Activated naive CD8-positive, alpha-beta T cell treated with anti-CD3 and anti-CD28 coated beads, Interleukin-2, amount 50 U/mL, for 24 hours (primary cell): ENCODE data around the gene HTRA3.

ENCODE experiments used
- ATAC-seq: fragments of 150-1000 bp; cut with Tn5 transposase; one replicate; pipeline ENCODE4 v1.10.0; 2021
- DNase-seq: peaks from one replicate; pipeline ENCODE4 v3.0.0; 2021
- H3K27ac Mint-ChIP-seq: one replicate; pipeline ENCODE4 v1.8.0; 2021; ENCODE audit warnings: mild to moderate bottlenecking, mixed read lengths
- H3K27me3 Mint-ChIP-seq: one replicate; pipeline ENCODE4 v1.8.0; 2021; ENCODE audit warnings: mixed read lengths
- H3K36me3 Mint-ChIP-seq: one replicate; pipeline ENCODE4 v1.8.0; 2021; ENCODE audit warnings: low read depth, mixed read lengths
- H3K4me1 Mint-ChIP-seq: one replicate; pipeline ENCODE4 v1.8.0; 2021; ENCODE audit warnings: mixed read lengths
- H3K4me3 Mint-ChIP-seq: one replicate; pipeline ENCODE4 v1.8.0; 2021; ENCODE audit warnings: mild to moderate bottlenecking, moderate library complexity, mixed read lengths
- H3K9me3 Mint-ChIP-seq: one replicate; pipeline ENCODE4 v1.8.0; 2021; ENCODE audit warnings: mixed read lengths

HTRA3 gene

DNA sequence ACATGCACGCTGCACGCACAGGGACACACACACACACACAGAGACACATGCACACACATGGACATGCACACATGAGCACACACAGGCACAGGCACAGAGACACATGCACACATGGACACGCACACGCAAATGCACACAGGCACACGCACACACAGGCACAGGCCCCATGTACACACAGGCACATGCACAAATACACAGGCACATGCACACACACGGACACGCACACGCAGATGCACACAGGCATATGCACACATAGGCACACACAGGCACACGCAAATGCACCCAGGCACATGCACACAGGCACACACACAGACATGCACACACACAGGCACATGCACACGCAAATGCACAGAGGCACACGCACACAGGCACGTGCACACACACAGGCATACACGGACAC lies 30.3 kb upstream of the HTRA3 start:
- H3K4me3 Mint-ChIP-seq: no peak overlapping the region
- DNase-seq (no peak), ATAC-seq (no peak)
- no peaks in the 10 kb centered on the region for H3K36me3 Mint-ChIP-seq
- H3K27ac Mint-ChIP-seq: no peak overlapping the region
- peaks cover 5% of the 10 kb centered on the region for H3K4me1 Mint-ChIP-seq
- H3K27me3 Mint-ChIP-seq: no peaks in the 10 kb centered on the region
- H3K9me3 Mint-ChIP-seq: no peaks in the 10 kb centered on the region

DNA sequence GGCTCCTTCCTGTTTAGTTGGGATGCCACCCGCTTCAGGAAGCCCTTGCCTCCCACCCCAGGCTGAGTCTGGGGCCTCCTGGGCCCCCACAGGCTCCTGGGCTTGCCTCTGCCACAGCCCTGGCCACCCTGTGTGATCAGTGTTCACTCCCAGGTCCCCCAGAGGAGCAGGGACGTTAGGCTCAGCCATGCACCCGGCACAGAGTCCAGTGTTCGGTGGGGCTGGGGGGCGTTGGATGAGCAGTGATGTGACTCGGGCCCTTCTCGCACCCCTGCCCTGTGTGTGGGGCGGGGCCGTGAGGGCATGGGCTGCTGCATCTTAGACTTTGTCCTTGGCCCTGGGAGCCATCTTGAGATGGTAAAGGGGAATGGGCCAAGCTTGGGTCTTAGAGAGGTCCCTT lies 29.9 kb upstream of the HTRA3 start:
- Mint-ChIP-seq H3K27me3 (no peaks in the 10 kb centered on the region), H3K4me3 (no peak overlapping the region), H3K9me3 (no peaks in the 10 kb centered on the region), H3K36me3 (no peaks in the 10 kb centered on the region), H3K4me1 (peaks cover 5% of the 10 kb centered on the region), H3K27ac (no peak overlapping the region)
- DNase-seq (no peak), ATAC-seq (no peak)

DNA sequence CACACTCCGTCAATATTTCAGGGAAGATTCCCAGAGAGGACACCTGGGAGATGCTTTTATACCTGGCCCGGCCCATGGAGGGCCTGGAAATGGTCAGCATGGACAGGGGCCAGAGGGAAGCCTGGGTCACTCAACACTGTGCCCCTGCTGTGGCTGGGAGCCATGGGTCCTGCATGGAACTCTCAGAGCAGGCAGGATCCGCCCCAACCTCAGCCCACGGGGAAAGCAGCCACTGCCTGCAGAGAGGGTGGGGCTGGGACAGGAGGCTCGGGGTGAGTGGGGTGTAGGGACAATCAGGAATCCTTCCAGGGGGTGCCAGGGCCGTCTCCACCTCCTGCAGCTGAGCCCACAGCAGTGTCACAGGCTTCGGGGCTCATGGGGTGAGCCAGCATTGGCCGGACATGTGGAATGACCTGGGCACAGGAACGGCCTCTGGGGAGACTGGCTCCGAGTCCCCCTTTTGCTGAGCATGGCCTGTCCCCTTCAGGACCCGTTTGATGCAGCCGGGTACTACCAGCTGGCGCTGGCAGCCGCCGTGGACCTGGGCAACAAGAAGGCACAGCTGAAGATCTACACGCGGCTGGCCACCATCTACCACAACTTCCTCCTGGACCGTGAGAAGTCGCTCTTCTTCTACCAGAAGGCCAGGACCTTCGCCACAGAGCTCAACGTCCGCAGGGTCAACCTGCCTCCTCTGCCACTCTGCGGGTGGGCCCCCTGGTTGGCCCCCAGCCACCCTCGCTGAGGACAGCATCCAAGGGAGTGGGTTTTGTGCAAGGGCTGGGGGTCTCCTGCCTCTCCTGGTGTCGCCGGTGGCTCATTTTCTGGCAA lies 29.1 kb upstream of the HTRA3 start:
- Mint-ChIP-seq H3K4me1 (peaks cover 5% of the 10 kb centered on the region), H3K9me3 (no peaks in the 10 kb centered on the region), H3K27me3 (no peaks in the 10 kb centered on the region), H3K36me3 (no peaks in the 10 kb centered on the region), H3K27ac (no peak overlapping the region), H3K4me3 (no peak overlapping the region)
- no peak for ATAC-seq
- no peak for DNase-seq

DNA sequence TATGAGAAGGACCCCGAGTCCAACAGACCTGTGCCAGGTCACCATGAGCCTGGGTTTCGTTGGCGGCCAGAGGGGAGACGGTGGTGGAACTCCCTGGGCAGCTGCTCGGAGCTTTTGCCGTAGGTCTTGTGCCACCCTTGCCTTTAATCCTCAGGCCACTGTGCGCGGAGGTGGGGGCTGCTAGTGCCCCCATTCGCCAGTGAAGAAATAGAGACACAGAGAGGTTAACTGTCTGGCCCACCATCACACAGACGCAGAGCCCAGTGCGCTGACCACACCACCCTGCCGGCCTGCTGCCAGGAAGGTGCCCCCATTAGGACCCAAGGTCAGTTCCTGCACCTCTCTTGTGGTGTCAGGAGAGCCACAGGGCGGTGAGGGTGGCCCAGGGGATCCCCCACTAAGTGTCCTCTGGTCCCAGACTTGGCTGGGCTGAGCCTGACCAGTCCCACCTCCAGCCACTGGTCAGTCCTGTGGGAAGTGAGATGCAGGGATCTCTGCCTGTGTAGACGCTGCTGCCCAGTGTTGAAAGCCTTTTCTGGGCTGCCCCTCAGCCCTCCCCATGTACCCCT lies 28.3 kb upstream of the HTRA3 start:
- Mint-ChIP-seq H3K27me3 (no peaks in the 10 kb centered on the region), H3K9me3 (no peaks in the 10 kb centered on the region), H3K36me3 (no peaks in the 10 kb centered on the region), H3K4me1 (peaks cover 5% of the 10 kb centered on the region), H3K4me3 (no peak overlapping the region), H3K27ac (no peak overlapping the region)
- ATAC-seq (no peak), DNase-seq (no peak)

DNA sequence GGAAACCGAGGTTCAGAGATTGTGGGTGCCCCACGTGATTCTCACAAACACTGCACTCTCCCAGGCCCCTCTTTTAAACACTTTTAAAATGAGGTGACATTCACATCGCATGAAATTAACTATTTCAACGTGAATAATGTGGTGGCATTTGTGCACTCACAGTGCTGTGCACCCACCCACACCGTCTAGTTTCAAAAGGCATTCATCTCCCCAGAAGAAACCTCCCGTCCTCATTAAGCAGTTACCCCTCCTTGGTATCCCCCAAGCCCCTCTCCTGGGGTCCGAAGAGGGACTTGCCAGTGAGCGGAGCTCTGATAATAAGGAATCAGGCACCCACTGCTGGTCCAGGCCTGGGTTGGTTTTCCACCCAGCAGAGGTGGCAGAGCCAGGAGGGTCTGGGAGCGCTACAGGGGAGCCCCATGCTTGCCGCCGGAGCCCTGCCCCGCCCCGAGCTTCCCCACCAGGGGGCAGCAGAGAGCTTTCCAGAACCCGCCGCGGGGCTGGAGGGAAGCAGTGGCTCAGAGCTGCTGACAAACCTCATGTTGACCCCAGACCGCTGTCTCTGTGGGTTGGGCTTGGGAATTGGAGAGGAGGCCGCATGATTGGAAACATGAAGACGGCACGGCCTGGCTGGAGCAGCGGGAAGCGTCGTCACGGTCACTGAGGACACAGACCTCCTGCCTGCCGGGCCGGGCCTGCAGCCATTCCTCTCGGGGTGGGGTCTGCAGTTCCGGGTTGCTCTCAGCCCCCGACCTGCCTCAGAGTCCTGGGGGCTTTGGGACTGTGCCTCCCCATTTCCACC lies 27.5 kb upstream of the HTRA3 start:
- Mint-ChIP-seq H3K4me3 (no peak overlapping the region), H3K9me3 (no peaks in the 10 kb centered on the region), H3K36me3 (no peaks in the 10 kb centered on the region), H3K4me1 (peaks cover 5% of the 10 kb centered on the region), H3K27me3 (no peaks in the 10 kb centered on the region), H3K27ac (no peak overlapping the region)
- ATAC-seq: peak; percentile 92
- peak; percentile 92 for DNase-seq

DNA sequence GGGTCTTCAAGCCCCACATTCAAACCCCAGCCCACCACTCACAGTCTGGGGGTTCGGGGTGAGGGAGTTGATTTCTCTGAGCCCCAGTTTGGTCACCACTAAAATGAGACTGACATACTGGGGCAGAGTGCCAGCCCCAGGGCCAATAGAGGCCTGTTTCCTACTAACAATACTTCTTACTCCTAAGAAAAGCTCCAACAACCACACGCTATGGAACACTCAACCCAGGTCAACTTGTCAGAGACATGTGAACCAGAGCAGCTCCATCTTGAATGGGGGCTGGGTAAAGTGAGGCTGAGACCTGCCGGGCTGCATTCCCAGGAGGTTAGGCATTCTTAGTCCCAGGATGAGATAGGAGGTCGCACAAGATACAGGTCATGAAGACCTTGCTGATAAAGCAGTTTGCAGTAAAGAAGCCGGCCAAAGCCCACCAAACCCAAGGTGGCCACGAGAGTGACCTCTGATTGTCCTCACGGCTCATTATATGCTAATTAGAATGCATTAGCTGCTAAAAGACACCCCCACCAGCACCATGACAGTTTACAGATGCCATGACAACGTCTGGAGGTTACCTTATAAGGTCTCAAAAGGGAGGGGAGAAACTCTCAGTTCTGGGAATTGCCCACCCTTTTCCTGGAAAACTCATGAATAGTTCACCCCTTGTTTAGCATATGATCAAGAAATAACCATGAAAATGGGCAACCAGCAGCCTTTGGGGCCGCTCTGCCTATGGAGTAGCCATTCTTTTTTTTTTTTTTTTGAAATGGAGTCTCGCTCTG lies 26.6 kb upstream of the HTRA3 start:
- ATAC-seq (no peak), DNase-seq (no peak)
- Mint-ChIP-seq H3K36me3 (no peaks in the 10 kb centered on the region), H3K4me1 (peaks cover 5% of the 10 kb centered on the region), H3K27me3 (no peaks in the 10 kb centered on the region), H3K27ac (no peak overlapping the region), H3K4me3 (no peak overlapping the region), H3K9me3 (no peaks in the 10 kb centered on the region)

DNA sequence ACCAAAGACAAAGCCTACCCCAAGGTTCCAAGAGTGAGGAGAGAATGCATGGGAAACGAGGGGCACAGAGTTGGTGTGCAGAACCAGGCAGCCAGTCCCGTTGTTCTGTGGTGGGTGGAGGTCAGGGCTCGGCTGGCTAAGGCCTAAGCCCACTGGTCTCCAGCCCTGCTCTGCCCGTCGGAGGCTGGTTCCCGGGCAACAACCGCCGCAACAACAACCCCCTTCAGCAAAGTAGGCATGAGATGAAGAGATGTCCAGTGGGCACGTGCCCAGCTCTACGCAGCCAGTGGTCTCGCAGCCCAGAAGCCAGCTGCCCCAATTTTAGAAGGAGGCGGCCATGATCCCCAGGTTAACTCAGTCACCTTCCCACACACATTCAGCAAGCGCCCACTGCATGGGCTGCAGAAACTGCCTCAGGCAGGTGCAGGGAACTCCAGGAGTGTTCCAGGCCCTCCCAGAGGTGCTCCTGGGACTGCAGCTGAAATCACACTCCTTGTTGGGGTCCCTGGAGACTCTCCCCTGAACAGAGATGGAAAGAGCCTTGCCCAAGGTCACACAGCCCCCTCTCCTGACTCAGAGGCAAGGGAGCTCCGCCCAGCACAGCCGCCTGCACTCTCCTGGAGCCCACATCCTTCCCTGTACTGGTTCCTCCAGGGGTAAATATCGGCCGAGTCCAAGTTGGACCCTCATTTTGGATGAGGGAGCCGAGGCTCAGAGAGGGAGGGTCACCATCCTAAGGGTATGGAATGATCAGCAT lies 25.4 kb upstream of the HTRA3 start:
- DNase-seq (no peak), ATAC-seq (no peak)
- Mint-ChIP-seq H3K27ac (no peak overlapping the region), H3K27me3 (no peaks in the 10 kb centered on the region), H3K9me3 (no peaks in the 10 kb centered on the region), H3K4me3 (no peak overlapping the region), H3K36me3 (no peaks in the 10 kb centered on the region), H3K4me1 (peaks cover 5% of the 10 kb centered on the region)

DNA sequence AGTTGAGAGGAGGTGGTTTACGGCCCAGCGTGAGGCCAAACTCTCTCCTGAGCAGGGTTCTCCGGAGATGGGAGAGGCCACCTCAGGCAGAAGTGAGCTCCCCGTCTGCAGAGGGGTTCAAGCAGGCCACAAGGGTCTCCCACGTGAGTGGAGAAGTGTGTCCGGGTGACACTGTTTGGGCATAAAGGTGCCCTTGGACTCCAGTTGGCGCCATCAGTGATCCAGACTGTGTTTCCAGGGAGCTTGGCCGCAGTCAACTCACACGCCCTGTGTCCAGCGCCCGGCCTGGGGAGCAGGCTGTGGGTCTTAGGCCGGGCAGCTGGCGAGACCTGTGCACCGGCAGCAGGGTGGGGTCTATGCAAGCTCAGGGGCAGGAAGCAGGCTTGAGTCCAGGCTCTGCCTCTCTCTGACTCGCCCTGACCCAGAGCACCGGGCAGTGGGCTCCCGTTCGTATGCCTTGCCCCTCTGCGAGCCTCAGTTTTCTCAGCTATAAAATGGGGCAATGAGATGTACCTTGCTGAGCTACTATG lies 24.6 kb upstream of the HTRA3 start:
- peaks cover 5% of the 10 kb centered on the region for H3K4me1 Mint-ChIP-seq
- no peaks in the 10 kb centered on the region for H3K36me3 Mint-ChIP-seq
- H3K27me3 Mint-ChIP-seq: no peaks in the 10 kb centered on the region
- no peak for ATAC-seq
- no peak overlapping the region for H3K27ac Mint-ChIP-seq
- H3K4me3 Mint-ChIP-seq: no peak overlapping the region
- DNase-seq: no peak
- no peaks in the 10 kb centered on the region for H3K9me3 Mint-ChIP-seq

DNA sequence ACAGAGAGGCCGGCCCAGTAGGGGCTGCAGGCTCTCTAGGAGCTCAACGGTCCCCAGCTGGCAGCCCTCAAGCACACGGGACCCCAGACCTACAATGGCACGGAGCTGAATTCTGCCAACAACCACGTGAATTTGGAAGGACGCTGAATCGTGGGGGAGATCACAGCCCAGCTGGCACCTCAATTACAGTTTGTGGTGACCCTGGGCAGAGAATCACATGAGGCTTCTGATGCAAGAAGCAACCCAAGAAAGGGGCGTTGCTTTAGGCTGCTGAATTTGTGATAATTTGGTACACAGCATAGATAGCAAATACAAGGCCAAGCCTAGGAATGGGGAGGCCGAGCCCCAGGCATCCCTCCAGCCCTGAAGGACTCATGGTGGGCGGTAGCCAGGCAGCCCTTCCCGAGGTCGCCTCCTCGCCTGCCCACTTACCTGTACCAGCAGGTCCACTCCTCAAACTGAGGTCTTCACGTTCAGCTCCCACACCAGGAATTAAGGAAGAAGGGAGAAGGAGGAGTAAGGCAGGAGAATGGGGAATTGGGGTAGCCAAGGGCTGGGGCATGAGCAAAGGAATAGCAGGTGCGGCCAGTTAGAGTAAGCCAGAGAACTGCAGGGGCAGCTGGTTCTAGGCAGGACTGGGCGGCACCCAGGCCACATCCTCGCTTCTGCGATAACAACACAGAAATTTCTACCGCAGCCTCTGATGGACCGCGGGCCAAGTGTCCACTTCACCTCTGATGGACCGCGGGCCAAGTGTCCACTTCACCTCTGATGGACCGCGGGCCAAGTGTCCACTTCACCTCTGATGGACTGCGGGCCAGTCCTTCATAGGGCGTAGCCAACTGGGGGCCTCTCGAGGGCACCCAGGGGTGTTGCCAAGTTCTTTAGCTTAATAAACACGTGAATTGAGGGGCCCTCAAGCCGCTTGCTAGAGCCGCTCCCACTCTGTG lies 23.4 kb upstream of the HTRA3 start:
- no peak for DNase-seq

DNA sequence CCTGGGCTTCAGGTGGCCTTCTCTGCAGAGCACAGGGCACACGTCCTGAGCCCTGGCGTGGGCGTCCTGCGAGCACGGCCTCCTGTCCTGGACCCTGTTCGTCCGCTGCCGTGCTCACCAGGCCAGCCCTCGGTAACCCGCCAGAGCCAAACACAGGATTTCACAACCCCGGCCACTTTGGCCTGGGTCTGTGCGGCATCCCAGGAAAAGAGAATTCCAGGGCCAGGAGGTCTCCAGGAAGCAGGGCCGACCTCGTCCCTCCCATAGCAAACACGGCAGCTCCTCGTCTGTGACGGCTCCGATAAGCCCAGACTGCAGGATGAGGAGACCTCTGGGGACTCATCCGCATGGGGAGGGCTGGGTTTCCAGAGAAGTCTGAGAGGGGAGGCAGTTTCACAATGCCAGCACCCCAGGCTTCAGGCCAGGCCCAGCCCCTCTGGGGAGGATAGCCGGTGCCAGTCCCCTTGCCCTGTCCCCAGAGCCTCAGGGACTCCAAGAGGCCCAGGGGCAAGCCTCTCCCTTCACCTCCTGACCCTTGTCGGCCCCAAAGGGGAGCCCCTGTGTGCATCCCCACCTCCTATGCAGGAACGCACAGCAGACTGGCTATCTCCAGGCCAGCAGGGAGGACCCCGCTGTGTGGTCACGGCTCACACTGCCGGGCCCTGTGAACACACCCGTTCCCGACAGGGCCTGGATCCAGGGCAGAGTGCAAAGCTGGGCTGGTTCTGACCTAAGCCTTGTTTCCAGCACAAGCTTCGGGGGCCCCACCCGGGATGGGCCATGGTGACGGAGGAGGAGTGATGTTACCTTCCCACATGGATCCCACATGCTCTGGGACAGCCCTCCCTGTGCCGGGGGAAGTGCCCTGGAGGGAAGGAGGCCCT lies 22.3 kb upstream of the HTRA3 start:
- Mint-ChIP-seq H3K27ac (no peak overlapping the region), H3K36me3 (no peaks in the 10 kb centered on the region), H3K9me3 (no peaks in the 10 kb centered on the region), H3K27me3 (no peaks in the 10 kb centered on the region), H3K4me1 (no peaks in the 10 kb centered on the region), H3K4me3 (no peak overlapping the region)
- no peak for DNase-seq
- no peak for ATAC-seq

More for the DNA sequence above, 23.4 kb upstream of the HTRA3 start:
- no peak for ATAC-seq
- peaks cover 5% of the 10 kb centered on the region for H3K4me1 Mint-ChIP-seq
- no peak overlapping the region for H3K27ac Mint-ChIP-seq
- H3K4me3 Mint-ChIP-seq: no peak overlapping the region
- H3K9me3 Mint-ChIP-seq: no peaks in the 10 kb centered on the region
- H3K36me3 Mint-ChIP-seq: no peaks in the 10 kb centered on the region
- no peaks in the 10 kb centered on the region for H3K27me3 Mint-ChIP-seq

DNA sequence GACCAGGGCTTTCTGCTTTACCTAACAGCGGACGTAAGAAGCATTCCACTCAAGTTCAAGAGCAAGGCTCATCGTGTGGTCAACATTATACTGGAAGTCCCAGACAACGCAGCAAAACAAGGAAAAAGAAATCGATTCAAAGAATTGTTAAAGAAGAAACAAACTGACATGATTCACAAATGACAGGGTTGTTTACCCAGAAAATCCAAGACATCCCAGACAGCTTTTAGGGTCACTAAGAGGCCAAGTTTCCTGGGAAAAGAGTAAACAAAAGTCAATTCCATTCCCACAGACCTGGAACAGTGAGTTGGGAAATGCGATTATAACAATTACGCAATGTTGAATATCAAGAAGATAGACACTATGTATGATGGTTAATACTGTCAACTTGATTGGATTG lies 21.5 kb upstream of the HTRA3 start:
- Mint-ChIP-seq H3K4me3 (no peak overlapping the region), H3K4me1 (no peaks in the 10 kb centered on the region), H3K27me3 (no peaks in the 10 kb centered on the region), H3K9me3 (no peaks in the 10 kb centered on the region), H3K36me3 (no peaks in the 10 kb centered on the region), H3K27ac (no peak overlapping the region)
- DNase-seq (no peak), ATAC-seq (no peak)

DNA sequence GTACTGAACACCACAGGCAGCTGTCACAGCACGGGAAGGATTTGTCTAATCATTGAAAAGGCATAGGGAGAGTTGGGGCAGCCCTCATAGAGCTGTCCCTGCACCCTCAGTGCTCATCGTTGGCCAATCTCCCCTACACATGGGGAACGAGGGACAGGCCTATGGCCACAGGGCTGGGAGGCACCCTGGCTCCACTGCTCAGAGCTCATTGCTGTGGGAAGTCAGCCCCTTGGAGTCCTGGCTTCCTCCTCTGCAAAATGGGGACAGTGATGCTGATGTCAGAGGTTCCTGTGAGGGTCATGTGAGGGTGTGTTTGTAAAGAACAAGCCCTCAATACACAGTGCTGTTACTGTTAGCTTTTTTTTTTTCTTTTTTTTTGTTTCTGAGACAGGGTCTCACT lies 19.3 kb upstream of the HTRA3 start:
- no peak for ATAC-seq
- no peak overlapping the region for H3K4me3 Mint-ChIP-seq

More for the DNA sequence above, 19.3 kb upstream of the HTRA3 start:
- no peaks in the 10 kb centered on the region for H3K4me1 Mint-ChIP-seq
- H3K27ac Mint-ChIP-seq: no peak overlapping the region
- no peak for DNase-seq
- no peaks in the 10 kb centered on the region for H3K9me3 Mint-ChIP-seq
- no peaks in the 10 kb centered on the region for H3K27me3 Mint-ChIP-seq
- no peaks in the 10 kb centered on the region for H3K36me3 Mint-ChIP-seq
